HG03045 (cell line): Measurements from ENCODE around the gene TRABD.
"Not testable (repeated sequence)": the region's sequence is repeated elsewhere in the genome, so short reads cannot be mapped to it uniquely, and the experiment has no call there.

ENCODE experiments used
- ATAC-seq: cut with Tn5 transposase; IDR thresholded peaks from one replicate; pipeline ENCODE4 v1.9.1; 2021; ENCODE audit warnings: mild to moderate bottlenecking, moderate library complexity; ENCODE audit not compliant: unreplicated experiment

Gene TRABD

GRCh38 chr22:50185375-50186087 lies at the start of gene TRABD:
Gene TRABD, plus strand, starts transcription at chr22:50185913. Its CDS starts 7,148 bp downstream, at chr22:50193061.
- ATAC-seq = peak; percentile 40

GRCh38 chr22:50136581-50137015 lies 49.1 kb upstream of the TRABD start:
- no peak for ATAC-seq

- not testable (repeated sequence) for ATAC-seq
These were observed 48.4 kb upstream of the TRABD start for GRCh38 chr22:50137277-50137676.

- ATAC-seq = no peak
These were observed 47.7 kb upstream of the TRABD start for GRCh38 chr22:50138041-50138440.

GRCh38 chr22:50138988-50139387 lies 46.7 kb upstream of the TRABD start:
- no peak for ATAC-seq

GRCh38 chr22:50139843-50140415 lies 45.8 kb upstream of the TRABD start:
- ATAC-seq = no peak

- no peak for ATAC-seq
These were observed 45.1 kb upstream of the TRABD start for GRCh38 chr22:50140615-50141014.

- no peak for ATAC-seq
These were observed 44.3 kb upstream of the TRABD start for GRCh38 chr22:50141462-50141861.

- no peak for ATAC-seq
These were observed 43.8 kb upstream of the TRABD start for GRCh38 chr22:50141891-50142363.

- no peak for ATAC-seq
These were observed 42.6 kb upstream of the TRABD start for GRCh38 chr22:50143096-50143495.

- no peak for ATAC-seq
These were observed 41.6 kb upstream of the TRABD start for GRCh38 chr22:50144005-50144614.

- ATAC-seq = no peak
These were observed 39.8 kb upstream of the TRABD start for GRCh38 chr22:50145721-50146438.

GRCh38 chr22:50146439-50147238 lies 39.1 kb upstream of the TRABD start:
- no peak for ATAC-seq

GRCh38 chr22:50147258-50148165 lies 38.2 kb upstream of the TRABD start:
- ATAC-seq = not testable (repeated sequence)

GRCh38 chr22:50148166-50148500 lies 37.6 kb upstream of the TRABD start:
- no peak for ATAC-seq

- no peak for ATAC-seq
These were observed 36.6 kb upstream of the TRABD start for GRCh38 chr22:50148991-50149721.

- no peak for ATAC-seq
These were observed 35.3 kb upstream of the TRABD start for GRCh38 chr22:50150161-50151129.
